Pancreas (tissue), 10 donors: ENCODE results near the gene FOS. TPM values are rescaled to one million over a fixed set of nuclear protein-coding genes. Genes with fewer than 3 reads are reported as not detected.
A peak's percentile ranks its signal among the peaks of the same experiment; 100 is the strongest.

Experiments used
- ATAC-seq, 4 donors: fragments of 200-7000 bp; cut with Tn5 transposase; one replicate each; pipeline versions ENCODE4 v1.8.0 to v1.9.1; 2020; ENCODE audit warnings: mild to moderate bottlenecking in 4 of 4, moderate library complexity in 4 of 4
- DNase-seq, 6 donors: peaks; one replicate each; pipeline ENCODE4 v3.0.0-alpha.2; 2020
- FAIRE-seq: peaks from 2 replicates; lab custom pipeline; 2012; peaks lifted over from hg19 to GRCh38; lab: Jason Lieb, UNC
- H3K27ac ChIP-seq, 4 donors: fragments of 200-600 bp; sonication (generic); 1 replicate in 3 of 4; 2 replicates in 1 of 4; pipeline versions ENCODE4 v1.5.0 to v1.8.0; 2020
- H3K27me3 ChIP-seq, 4 donors: fragments of 200-600 bp; one replicate each; pipeline ENCODE4 v1.8.0; 2021
- H3K36me3 ChIP-seq, 3 donors: fragments of 200-600 bp; sonication (generic) in 1 of 3; one replicate each; pipeline versions ENCODE4 v1.5.0 to v1.8.0; 2020 to 2021
- H3K4me1 ChIP-seq, 3 donors: fragments of 200-600 bp; one replicate each; pipeline ENCODE4 v1.8.0; 2021
- H3K4me3 ChIP-seq, 4 donors: fragments of 200-600 bp; sonication (generic) in 2 of 4; one replicate each; pipeline versions ENCODE4 v1.5.0 to v1.8.0; 2020 to 2021
- H3K9me3 ChIP-seq, 4 donors: fragments of 200-600 bp; one replicate each; pipeline ENCODE4 v1.8.0; 2021
- CTCF ChIP-seq, 4 donors: fragments of 200-600 bp; sonication (generic) in 3 of 4; IDR thresholded peaks; one replicate each; pipeline versions ENCODE4 v1.5.0 to v1.8.0; 2021; ENCODE audit warnings: antibody characterized with exemption in 4 of 4
- WGBS, 2 donors: extraction: QIAGEN DNeasy Blood & Tissue Kit; methylation state at CpG; one replicate each; pipeline ENCODE4 v1.1.7; 2013; 5-methylcytosine and 5-hydroxymethylcytosine counted together
- intact Hi-C, 3 donors: fragments of 100-400 bp; cut with DNase I; formaldehyde crosslinking; loops; one replicate each; pipeline versions ENCODE4 v1.11.1 to v1.14.2; 2022
- polyA plus RNA-seq, 2 donors: library from polyadenylated mRNA; stranded (reverse); fragments of 200-250 nt; gene quantifications; one replicate each; pipeline ENCODE4 v1.2.3, GENCODE V29; 2013
- total RNA-seq, 6 donors: library from RNA; stranded (reverse); fragmentation: NEBNext Ultra II Directional in 4 of 6; extraction: Animal tissue kit (Norgen Biotek cat#: 25700) in 4 of 6; gene quantifications; one replicate each; pipeline versions ENCODE4 v1.2.1 to v1.2.4, GENCODE V29; 2021 to 2023
- donor health status: healthy with polysubstance abuse.
- donor health status: DM: no; HTN: no; CAD: no; lungs with moderate emphysema.
- donor health status: DM: no; HTN: no; CAD: no.
- donor health status: control.
- donor health status: control.
- donor health status: Bipolar disorder and iron deficiency.
- donor health status: DM: yes; HTN: yes; CAD: no.
- donor health status: DM: no; HTN: no; CAD: no.
- donor health status: DM: no; HTN: no; CAD: no.
- donor health status: DM: yes; HTN: yes; CAD: no.

Gene FOS
- total and polyA plus RNA-seq, 8 donors: 56.4 to 303 (median 98.2) TPM

GRCh38 chr14:75297411-75298040 lies 18.9 kb downstream of the FOS start:
- Histone ChIP-seq H3K9me3 (no peaks in the 10 kb centered on the region), H3K27ac (peak overlapping the region in 2 of 4 donors; percentile 28 to 97), H3K4me3 (no peak overlapping the region), H3K36me3 (no peaks in the 10 kb centered on the region), H3K4me1 (peaks cover 4 to 19% (median 10%) of the 10 kb centered on the region in 3 donors), H3K27me3 (no peaks in the 10 kb centered on the region)
- intact Hi-C loops: loop anchor here in 2 of 3 donors (5.0 kb wide), 1 partner anchor 165 kb away; no protein-coding TSS in a partner anchor
- WGBS, 2 donors: 91 to 95% methylated on average over 10 of the region's 10 CpGs
- DNase-seq (no peak), ATAC-seq (no peak), FAIRE-seq (no peak)
- no peak for TF ChIP-seq CTCF (IDR thresholded peaks at IDR 0.05)

GRCh38 chr14:75298187-75298965 lies 19.7 kb downstream of the FOS start:
- FAIRE-seq: no peak
- Histone ChIP-seq H3K27ac (peak overlapping the region in 1 of 4 donors; percentile 6), H3K36me3 (no peaks in the 10 kb centered on the region), H3K4me1 (peaks cover 4 to 19% (median 8%) of the 10 kb centered on the region in 3 donors), H3K27me3 (no peaks in the 10 kb centered on the region), H3K9me3 (no peaks in the 10 kb centered on the region), H3K4me3 (no peak overlapping the region)
- WGBS, 2 donors: 67 to 74% methylated on average over 9 of the region's 9 CpGs
- TF ChIP-seq CTCF (IDR thresholded peaks at IDR 0.05): no peak
- ATAC-seq: no peak
- DNase-seq: no peak
- intact Hi-C loops: loop anchor here in 2 of 3 donors (5.0 kb wide), 1 partner anchor 166 kb away; no protein-coding TSS in a partner anchor

DNA sequence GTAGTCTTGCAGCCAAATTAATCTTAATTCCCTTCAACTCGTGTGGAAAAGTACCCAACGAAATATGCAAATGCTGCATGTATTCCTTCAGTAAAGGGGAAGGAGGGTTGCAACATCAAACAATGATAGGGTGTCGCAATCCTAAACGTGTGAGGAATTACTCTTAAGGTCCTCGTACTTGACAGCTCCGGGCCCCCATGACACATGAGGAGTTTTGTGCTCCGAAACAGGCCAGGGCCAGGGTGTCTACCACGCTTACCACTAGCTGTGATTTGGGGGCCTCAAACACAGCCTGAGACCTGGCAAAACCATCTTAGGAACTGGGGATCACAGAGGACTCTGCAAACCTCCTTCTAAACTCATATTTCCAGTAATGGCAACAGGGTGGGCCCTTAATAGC lies 20.4 kb downstream of the FOS start:
- Histone ChIP-seq H3K36me3 (no peaks in the 10 kb centered on the region), H3K4me3 (no peak overlapping the region), H3K9me3 (no peaks in the 10 kb centered on the region), H3K4me1 (peaks cover 4 to 14% (median 6%) of the 10 kb centered on the region in 3 donors), H3K27ac (peak overlapping the region in 1 of 4 donors; percentile 44), H3K27me3 (no peaks in the 10 kb centered on the region)
- WGBS, 2 donors: 64 to 71% methylated on average over 8 of the region's 8 CpGs
- no peak for TF ChIP-seq CTCF (IDR thresholded peaks at IDR 0.05)
- intact Hi-C loops: loop anchor here in 2 of 3 donors (5.0 kb wide), 1 partner anchor 167 kb away; no protein-coding TSS in a partner anchor
- no peak for FAIRE-seq
- peak in 1 of 6 donors; percentile 46 for DNase-seq
- no peak for ATAC-seq

DNA sequence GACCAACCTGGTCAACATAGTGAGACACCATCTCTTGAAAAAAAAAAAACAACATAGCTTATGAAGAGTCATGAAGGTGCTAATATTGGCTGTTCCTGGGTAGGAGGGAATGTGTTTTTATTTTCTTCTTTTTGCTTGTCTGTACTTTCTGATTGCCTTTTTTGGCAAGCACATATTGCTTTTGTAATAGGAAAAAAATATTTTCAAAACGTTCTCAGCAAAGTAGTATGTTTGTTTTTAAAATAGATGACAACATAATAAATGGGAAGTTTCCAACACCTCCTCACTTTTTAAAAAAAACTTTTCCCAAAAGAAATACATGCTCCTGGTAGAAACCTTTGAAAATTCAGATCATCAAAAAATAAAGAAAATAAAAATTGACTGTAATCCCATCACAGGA lies 20.9 kb downstream of the FOS start:
- Histone ChIP-seq H3K27ac (peak overlapping the region in 1 of 4 donors; percentile 44), H3K36me3 (no peaks in the 10 kb centered on the region), H3K4me1 (peaks cover 4 to 13% (median 6%) of the 10 kb centered on the region in 3 donors), H3K4me3 (no peak overlapping the region), H3K27me3 (no peaks in the 10 kb centered on the region), H3K9me3 (no peaks in the 10 kb centered on the region)
- FAIRE-seq (no peak), DNase-seq (no peak), ATAC-seq (no peak)
- intact Hi-C loops: loop anchor here in 2 of 3 donors (5.0 kb wide), 1 partner anchor 167 kb away; no protein-coding TSS in a partner anchor
- 0 to 14% methylated on average over 1 of the region's 1 CpG for WGBS, 2 donors
- no peak for TF ChIP-seq CTCF (IDR thresholded peaks at IDR 0.05)
